Ammon's horn (tissue), 1 donor: Measurements from ENCODE around the gene GP1BB.
"Not testable (repeated sequence)": the region's sequence is repeated elsewhere in the genome, so short reads cannot be mapped to it uniquely, and the experiment has no call there.

Experiments
- DNase-seq: peaks from one replicate; pipeline ENCODE4 v3.0.0-alpha.2; 2016; ENCODE audit warnings: low spot score

GP1BB gene

DNA sequence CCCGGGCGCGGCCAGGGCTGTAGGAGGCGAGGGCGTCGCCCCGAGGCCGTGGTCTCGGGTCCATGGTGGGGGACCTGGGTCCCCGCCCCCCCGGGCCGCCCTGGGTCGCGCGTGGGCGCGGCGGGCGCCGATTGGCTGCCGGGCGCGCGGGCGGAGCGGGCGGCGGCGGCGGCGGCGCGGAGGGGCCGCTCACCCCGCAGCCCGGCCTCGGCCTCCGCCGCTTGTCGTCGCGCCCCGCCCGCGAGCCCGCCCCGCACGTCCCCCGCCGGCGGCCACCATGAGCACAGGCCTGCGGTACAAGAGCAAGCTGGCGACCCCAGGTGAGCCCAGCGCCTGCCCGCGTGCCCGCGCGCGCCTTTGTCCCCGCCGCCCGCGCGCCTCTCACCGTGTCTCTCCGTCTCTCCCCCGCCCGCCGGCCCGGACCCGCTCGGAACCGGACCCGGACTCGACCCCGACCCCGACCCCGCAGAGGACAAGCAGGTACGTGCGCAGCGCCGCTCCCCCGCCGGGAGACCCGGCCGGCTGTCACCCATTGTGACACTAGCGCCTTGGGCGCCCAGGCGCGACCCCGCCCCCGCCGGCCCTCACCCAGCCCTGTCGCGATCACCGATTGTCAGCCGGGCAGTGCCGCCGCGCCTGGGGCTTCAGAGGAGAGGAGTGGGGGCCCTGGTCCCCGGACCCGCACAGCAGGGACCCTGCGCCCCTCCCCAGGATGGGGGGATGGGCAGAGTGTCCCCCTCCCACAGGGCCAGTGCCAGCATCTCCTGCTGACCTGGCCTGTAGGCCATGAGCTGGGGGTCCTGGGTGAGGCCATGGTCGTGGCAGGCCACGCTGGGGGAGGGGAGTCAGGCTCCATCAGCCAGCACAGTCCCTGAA is 8.8 kb upstream of the GP1BB start, which contains the start of gene SEPTIN5:
Gene SEPTIN5, plus strand, starts transcription at position 192 of the 876 bp plus-strand sequence. Its CDS starts 86 bp downstream, at position 278.
- no peak for DNase-seq

DNA sequence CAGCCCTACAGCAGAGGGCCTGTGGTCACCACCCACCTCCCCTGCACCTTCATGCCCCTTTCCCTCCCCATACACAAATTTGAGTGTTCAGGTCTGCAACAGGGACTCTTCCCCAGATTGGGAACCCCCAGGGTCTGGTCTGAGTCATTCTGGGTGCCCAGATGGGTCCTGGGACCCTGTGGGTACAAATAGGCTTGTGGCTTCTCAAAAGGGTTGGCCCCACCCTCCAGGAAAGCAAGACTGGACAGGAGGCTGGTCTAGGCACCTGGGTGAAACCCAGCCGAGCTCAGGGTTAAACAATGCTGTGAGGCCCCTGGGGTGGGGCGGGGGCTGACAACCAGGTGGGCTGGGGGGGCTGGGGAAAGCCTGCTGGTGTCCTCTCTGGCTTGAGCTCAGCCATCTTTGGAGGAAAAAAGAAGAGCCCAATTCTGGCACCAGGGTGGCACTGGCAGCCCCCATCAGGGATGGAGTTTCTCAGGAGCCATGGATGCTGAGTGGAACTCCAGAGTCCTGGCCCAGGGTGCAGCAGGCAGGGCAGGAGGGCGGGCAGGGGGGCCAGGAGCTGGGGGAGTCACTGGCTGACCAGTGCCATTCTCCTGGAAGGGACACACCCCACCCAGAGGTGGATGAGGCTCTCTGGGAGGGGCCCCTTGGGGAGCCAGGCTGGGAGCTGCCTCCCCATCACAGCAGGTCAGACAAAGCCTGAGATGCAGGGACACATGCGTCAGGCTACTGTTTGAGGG is 8.0 kb upstream of the GP1BB start:
- DNase-seq, result no peak

DNA sequence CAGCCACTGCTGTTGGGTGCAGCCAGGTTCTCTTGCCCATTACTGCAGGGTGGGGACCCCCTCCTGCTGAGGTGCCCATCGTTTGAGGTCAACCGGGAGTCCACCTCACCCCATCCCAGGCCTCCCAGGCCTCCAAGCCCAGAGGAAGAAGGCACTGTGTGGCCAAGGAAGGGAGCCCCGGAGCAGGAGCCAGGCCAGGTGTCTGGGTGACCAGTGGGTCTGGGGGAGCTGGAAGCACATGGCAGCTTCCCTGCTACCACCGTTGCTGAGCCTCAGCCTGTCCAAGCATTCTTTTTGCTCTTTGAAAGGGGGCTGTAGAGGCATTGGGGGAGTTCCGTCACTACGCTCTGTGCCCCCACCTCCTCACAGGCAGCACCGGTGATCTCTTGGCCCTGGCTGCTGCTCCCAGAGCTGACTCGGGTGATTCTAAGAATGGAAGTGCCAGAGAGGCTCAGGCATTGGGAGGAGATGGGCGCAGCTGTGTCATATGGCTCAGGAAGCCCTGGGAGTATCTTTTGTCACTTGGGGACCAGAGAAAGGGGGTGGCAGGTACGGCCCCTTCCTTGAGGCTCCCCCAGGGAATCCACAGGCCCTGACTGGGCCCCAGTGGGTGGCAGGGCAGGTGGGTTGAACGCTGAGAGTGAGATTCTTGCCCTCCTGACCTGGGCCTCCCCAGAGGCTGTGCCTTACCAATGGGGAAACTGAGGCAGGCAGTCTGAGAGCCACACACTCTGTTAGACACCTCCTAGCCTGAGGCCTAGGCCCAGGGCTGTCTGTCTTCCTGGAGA is 7.1 kb upstream of the GP1BB start:
- DNase-seq, result no peak

DNA sequence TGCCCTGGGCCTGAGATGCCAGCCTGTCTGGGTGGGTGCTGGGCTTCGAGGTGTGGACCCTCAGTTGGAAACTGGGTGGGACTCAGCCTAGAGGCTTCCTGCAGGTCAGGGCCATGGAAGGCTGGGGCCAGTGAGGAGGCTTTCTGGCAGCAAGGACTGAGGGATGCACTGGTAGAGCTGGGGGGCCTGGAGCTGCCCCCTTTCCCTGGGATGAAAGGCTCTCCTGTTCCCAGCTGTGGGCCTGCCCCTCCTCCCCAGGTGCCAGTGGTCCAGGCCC is 6.6 kb upstream of the GP1BB start:
- no peak for DNase-seq

DNA sequence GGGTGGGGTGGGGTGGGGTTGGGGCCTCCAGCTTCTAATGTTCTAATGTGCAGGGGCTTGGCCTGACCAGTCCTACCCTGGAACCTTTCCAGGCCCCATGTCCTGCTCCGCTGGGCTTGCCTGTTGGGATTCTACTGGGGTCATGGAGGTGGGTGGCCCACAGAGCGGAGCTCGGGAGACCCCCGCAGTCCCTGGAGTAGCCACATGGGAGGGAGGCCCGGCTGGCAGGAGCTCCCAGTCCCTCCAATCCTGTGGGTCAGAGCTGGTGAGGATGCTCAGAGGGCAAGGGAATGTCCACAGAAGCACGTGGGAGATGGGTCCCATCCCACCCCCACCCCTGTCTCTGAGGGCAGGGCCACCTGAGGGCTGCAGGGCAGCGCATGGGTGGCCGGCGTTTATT is 6.2 kb upstream of the GP1BB start:
- no peak for DNase-seq

DNA sequence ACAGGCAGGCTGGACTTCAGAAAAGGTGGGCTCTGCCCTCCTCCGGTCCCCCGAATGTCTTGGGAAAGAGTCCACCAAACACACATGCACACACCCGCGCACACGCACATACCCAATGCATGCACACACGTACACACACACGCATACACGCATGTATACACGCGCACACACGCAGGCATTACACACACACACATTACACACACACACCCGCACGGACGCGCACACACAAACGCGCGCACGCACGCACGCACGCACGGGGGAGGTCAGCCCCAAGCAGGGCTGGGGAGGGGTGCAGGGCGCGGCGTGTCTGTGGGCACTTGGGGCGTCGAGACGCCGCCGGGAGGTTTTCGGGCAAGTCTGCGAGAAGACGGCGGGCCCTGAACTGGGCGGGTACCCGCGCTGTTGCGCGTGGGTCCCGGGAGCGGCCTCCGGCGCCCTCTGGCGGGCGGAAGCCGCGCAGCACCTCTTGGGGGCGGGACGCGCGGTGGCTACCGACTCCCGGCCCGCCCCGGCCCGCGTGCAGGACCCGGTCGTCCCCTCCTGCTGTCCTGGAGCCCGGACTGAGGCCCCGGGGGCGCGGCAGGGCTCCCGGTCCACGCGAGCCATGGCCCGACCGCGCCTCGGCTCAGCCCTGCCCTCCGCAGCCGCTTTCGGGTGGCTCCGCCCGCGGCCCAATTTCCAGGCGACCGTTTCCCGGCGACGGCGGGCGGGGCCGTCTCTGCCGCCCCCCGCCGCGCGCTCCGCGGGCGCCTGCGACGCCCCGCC is 5.5 kb upstream of the GP1BB start:
- DNase-seq, result peak; percentile 54

DNA sequence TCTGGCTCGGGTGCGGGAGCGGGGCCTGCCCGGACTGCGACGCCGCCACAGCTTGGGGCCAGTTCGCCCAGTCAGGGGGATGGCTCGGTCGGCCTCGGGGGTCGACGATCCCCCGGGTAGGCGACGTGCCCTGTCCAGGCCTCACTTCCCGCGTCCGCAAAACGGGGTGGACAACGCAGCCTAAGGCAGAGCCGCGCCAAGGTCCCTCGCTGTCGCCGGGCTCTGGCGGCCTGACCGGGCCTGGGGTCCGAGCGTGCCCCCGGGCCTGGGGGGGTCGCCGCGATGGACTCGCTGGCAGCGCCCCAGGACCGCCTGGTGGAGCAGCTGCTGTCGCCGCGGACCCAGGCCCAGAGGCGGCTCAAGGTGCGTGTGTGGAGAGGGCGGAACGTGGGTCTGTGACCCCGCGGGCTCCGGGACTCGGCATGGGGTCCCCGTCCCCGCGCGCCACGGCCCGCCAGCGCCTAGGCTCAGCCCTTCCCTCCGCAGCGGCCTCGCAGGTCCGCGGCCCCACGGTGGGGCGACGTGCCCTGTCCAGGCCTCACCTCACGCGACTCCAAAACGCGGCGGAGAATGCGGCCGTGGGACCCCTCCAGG is 4.8 kb upstream of the GP1BB start:
- no peak for DNase-seq

DNA sequence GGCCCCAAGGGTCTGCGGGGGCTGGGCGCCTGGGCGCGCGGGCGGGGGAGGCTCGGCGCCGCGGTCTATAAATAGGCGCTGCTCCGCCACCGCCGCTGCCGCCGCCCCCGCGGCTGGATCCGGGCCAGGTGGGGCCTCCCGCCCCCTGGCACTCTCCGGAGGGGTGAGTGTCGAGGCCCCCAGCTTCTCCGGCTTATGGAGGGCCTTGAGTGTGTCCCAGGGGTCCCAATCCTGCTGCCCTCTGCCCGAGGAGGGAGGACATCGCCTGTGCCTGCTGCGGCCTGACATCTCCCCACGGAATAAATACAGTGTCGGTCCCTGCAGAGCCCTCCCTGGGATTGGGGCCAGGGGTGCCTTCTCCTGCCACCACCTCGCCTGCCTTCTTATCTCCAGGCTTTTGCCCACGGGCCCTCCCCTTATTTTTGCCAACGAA is 4.3 kb upstream of the GP1BB start:
- DNase-seq, result no peak

DNA sequence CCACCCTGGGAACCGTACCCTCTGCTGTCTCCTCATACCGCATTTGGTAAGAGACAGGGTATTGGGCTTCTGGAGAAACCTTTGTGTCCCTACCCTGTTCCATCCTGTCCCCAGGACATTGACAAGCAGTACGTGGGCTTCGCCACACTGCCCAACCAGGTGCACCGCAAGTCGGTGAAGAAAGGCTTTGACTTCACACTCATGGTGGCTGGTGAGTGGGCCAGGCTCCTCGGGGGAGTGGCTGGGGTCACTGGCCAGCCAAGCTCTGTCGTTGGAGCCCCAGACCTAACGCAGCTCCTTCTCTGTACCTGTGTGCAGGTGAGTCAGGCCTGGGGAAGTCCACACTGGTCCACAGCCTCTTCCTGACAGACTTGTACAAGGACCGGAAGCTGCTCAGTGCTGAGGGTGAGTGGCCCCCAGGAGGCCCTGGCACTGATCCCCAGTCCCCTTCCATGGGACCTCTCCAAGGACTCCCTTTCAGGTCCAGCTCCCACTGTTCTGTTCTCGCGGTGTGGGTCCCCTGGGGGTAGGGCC is 3.8 kb upstream of the GP1BB start:
- DNase-seq, result no peak

DNA sequence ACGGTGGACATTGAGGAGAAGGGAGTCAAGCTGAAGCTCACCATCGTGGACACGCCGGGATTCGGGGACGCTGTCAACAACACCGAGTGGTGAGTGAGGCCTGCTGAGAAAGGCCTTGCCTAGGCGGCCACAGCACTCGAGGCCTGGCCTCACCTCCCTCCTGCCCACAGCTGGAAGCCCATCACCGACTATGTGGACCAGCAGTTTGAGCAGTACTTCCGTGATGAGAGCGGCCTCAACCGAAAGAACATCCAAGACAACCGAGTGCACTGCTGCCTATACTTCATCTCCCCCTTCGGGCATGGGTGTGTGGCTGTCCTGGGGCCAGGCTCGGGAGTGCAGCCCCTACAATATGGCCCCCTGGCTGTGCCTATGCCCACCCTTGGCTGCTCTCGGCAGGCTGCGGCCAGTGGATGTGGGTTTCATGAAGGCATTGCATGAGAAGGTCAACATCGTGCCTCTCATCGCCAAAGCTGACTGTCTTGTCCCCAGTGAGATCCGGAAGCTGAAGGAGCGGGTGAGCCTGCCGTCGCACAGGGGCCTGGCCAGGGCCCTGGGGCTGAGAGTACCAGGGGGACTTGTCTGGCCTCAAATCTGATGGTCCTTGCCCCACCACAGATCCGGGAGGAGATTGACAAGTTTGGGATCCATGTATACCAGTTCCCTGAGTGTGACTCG is 3.0 kb upstream of the GP1BB start:
- no peak for DNase-seq

DNA sequence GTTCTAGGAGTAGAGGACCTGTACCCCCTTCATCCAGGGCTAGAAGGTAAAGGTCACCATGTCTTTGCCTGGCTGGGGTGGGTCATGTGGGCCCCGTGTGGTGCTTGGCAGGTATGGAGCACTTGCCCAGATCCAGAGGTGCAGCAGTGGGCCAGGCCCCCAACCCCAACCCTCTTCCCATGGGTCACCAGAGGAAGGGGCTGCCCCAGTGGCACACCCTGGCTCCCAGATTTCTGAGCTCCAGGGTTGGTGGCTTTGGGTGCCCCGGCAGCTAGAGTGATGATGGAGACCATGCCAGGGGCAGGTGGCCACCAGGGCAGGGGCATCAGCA is 2.4 kb upstream of the GP1BB start:
- DNase-seq, result no peak

DNA sequence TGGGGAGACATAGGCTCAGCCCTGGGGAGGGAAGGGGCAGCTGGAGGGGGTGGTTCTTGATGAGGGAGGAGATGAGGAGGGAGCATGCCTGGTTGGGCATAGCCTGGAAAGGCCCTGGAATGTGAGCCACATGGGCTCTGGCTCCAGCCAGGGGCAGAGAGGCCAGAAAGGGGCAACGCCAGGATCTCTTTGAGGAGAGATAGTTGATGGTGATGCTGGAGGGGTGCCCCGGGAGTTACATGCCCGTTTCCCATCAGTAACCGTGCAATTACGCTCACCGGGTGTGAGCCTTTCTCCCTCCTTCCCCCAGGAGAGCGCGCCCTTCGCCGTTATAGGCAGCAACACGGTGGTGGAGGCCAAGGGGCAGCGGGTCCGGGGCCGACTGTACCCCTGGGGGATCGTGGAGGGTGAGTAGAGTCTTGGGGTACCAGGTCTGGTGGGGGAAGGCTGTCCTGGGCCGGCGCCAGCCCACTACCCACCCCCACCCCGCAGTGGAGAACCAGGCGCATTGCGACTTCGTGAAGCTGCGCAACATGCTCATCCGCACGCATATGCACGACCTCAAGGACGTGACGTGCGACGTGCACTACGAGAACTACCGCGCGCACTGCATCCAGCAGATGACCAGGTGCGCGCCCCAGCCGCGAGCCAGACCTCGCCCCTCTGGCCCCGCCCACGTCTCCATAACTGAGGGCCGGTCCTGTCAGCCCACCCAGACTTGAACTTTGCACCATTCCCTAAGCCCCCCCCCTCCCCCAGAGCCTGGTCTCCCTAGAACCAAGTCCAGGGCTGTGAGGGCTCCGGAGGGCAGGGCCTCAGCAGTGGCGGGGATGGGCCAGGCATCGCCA is 1.8 kb upstream of the GP1BB start:
- no peak for DNase-seq

DNA sequence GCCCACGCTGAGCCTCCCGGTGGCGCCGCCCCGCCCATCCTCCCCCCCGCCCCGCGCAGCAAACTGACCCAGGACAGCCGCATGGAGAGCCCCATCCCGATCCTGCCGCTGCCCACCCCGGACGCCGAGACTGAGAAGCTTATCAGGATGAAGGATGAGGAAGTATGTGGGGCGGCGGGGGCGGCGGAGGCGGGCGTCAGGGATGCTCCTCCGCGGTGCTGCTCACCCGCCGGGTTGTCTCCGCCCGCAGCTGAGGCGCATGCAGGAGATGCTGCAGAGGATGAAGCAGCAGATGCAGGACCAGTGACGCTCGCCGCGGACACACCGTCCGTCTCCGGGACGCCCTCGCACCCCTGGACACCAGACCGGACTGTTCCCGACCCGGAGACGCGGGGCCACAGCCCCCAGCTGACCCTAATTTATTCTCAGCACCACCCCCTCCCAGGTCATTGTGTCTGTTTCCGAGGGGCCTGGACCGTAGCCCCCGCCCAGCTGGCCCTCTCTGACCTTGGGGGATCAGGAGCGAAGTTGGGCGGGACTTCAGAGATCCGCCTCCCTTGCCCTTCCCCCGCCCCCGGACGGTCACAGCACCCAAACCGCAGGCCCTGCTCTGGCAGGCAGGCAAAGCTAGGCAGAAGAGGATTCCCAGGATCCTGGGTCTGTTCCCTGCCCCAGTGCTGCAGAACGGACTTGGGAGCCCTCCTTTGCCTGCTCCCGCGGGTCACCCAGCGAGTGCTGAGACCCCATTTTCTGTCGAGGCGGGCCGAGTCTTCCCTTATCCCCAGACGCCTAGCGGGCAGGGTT is 959 bp upstream of the GP1BB start:
- DNase-seq, result no peak

DNA sequence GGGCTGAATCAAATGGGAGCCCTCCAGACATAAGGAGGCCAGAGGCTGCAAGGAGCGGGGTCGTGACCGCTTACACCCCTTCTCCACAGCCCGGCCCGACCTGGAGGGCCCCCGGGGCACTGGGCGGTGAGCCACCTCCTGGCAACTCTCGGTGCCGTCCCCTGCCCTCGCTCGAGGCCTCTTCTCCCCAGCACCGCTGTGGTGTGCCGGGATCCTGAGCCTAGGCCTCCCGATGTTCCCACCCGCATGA is 432 bp upstream of the GP1BB start:
- DNase-seq, result no peak

DNA sequence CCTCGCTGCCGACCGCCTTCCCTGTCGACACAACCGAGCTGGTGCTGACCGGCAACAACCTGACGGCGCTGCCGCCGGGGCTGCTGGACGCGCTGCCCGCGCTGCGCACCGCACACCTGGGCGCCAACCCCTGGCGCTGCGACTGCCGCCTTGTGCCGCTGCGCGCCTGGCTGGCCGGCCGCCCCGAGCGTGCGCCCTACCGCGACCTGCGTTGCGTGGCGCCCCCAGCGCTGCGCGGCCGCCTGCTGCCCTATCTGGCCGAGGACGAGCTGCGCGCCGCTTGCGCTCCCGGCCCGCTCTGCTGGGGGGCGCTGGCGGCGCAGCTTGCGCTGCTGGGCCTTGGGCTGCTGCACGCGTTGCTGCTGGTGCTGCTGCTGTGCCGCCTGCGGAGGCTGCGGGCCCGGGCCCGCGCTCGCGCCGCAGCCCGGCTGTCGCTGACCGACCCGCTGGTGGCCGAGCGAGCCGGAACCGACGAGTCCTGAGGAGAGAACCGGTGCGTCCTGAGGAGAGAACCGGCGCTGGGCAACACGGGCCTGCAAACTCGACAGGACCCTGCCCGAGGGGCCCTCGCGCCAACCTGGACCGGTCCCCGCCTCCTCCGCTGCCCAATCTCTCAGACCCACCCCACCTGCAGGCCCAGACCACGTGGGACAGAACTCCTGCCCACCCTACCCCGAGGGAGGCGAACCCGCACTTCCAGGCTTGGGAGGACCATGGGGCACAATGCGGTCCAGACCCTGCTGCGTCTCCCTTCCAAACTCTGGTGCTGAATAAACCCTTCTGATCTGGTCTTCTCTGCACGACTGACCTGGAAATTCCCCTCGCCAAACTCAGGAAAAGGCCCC is 866 bp downstream of the GP1BB start:
- DNase-seq, result no peak

DNA sequence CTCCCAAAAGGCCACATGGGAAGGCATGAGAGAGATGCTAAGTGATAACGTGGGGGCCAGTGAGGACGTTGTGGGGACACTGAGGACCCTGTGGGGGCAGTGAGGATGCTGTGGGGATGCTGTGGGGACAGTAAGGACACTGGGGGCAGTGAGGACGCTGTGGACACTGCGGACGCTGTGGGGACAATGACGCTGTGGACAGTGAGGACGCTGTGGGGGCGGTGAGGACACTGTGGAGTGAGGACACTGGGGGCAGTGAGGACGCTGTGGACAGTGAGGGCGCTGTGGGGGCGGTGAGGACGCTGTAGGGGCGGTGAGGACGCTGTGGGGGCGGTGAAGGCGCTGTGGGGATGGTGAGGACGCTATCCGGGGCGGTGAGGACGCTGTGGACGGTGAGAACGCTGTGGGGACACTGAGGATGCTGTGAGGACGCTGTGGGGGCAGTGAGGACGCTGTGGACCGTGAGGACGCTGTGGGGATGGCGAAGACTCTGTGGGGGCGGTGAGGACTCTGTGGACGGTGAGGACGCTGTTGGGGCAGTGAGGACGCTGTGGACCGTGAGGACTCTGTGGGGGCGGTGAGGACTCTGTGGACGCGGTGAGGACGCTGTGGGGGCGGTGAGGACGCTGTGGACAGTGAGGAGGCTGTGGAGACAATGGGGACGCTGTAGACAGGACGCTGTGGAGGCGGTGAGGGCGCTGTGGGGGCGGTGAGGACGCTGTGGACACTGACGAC is 1.8 kb downstream of the GP1BB start:
- DNase-seq, result no peak

DNA sequence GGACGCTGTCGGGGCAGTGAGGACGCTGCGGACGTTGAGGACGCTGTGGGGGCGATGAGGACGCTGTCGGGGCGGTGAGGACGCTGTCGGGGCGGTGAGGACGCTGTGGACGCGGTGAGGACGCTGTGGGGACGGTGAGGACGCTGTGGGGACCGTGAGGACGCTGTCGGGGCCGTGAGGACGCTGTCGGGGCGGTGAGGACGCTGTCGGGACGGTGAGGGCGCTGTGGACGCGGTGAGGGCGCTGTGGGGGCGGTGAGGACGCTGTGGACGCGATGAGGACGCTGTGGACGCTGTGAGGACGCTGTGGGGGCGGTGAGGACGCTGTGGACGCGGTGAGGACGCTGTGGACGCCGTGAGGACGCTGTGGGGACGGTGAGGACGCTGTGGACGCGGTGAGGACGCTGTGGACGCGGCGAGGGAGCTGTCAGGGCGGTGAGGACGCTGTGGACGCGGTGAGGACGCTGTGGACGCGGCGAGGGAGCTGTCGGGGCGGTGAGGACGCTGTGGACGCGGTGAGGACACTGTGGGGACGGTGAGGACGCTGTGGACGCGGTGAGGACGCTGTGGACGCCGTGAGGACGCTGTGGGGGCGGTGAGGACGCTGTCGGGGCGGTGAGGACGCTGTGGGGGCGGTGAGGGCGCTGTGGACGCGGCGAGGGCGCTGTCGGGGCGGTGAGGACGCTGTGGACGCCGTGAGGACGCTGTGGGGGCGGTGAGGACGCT is 2.9 kb downstream of the GP1BB start:
- DNase-seq, result not testable (repeated sequence)
